ENCODE measurements around the gene SLC22A5. TPM values are rescaled to one million over a fixed set of nuclear protein-coding genes. Genes with fewer than 3 reads are reported as not detected.

Gene SLC22A5
- total RNA-seq, 1 donor from 2014 or later: 21.6 TPM

- Mint-ChIP-seq H3K4me3 (no peak overlapping the region), H3K36me3 (peaks cover 13% of the 10 kb centered on the region), H3K9me3 (no peaks in the 10 kb centered on the region), H3K27ac (peak overlapping the region; percentile 97), H3K4me1 (ENCODE audit: unreplicated experiment) (peaks cover 51% of the 10 kb centered on the region), H3K27me3 (no peaks in the 10 kb centered on the region)
- TF ChIP-seq, protein P1, sequence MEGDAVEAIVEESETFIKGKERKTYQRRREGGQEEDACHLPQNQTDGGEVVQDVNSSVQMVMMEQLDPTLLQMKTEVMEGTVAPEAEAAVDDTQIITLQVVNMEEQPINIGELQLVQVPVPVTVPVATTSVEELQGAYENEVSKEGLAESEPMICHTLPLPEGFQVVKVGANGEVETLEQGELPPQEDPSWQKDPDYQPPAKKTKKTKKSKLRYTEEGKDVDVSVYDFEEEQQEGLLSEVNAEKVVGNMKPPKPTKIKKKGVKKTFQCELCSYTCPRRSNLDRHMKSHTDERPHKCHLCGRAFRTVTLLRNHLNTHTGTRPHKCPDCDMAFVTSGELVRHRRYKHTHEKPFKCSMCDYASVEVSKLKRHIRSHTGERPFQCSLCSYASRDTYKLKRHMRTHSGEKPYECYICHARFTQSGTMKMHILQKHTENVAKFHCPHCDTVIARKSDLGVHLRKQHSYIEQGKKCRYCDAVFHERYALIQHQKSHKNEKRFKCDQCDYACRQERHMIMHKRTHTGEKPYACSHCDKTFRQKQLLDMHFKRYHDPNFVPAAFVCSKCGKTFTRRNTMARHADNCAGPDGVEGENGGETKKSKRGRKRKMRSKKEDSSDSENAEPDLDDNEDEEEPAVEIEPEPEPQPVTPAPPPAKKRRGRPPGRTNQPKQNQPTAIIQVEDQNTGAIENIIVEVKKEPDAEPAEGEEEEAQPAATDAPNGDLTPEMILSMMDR (conservative IDR thresholded peaks at IDR 0.05): no peak
- DNase-seq (ENCODE audit: extremely low spot score, unreplicated experiment): no peak
Measured at GRCh38 chr5:132389051-132389331, 19.5 kb downstream of the SLC22A5 start.

DNA sequence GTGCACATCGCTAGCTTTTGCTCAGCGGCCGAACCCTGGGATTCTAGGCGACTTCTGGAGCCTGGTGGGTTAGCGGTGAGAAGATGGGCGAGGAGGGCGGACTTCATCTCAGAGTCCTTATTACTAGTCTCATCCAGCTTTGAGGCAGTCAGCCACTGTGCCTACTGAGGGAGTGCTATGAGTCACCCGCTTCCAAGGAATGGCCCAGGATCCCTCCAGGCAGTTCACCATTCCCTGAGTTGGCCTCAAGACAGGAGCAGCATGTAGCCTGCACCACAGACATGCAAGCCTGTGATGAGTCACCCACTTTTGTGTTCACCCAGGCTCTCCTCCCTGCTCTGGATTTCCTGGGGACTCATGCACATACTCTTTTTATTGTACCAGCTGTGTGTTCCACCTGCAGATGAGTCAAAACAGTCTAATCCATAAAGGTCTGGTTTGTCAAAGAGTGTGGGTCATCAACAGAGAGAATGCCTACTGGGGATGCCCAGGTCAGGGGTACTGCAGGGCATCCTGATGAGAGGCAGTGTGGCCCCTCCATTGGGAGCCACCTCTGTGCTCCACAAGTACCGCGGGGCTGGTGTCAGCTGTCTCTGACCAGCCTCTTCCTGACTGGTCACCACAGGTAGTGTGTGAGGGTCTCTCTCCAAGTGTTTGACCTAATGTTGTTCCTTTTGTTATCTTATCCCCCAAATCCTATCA, 20.2 kb downstream of the SLC22A5 start:
- DNase-seq (ENCODE audit: extremely low spot score, unreplicated experiment): peak; percentile 42
- Mint-ChIP-seq H3K4me3 (no peak overlapping the region), H3K27me3 (no peaks in the 10 kb centered on the region), H3K9me3 (no peaks in the 10 kb centered on the region), H3K36me3 (peaks cover 19% of the 10 kb centered on the region), H3K27ac (peak overlapping the region; percentile 97), H3K4me1 (ENCODE audit: unreplicated experiment) (peaks cover 51% of the 10 kb centered on the region)
- TF ChIP-seq, protein P1 (conservative IDR thresholded peaks at IDR 0.05): no peak

- Mint-ChIP-seq H3K27ac (no peak overlapping the region), H3K36me3 (peaks cover 27% of the 10 kb centered on the region), H3K9me3 (no peaks in the 10 kb centered on the region), H3K4me3 (no peak overlapping the region), H3K27me3 (no peaks in the 10 kb centered on the region), H3K4me1 (ENCODE audit: unreplicated experiment) (peaks cover 43% of the 10 kb centered on the region)
- TF ChIP-seq, protein P1 (conservative IDR thresholded peaks at IDR 0.05): no peak
- no peak for DNase-seq (ENCODE audit: extremely low spot score, unreplicated experiment)
Measured at GRCh38 chr5:132391247-132391646, 21.7 kb downstream of the SLC22A5 start.

DNA sequence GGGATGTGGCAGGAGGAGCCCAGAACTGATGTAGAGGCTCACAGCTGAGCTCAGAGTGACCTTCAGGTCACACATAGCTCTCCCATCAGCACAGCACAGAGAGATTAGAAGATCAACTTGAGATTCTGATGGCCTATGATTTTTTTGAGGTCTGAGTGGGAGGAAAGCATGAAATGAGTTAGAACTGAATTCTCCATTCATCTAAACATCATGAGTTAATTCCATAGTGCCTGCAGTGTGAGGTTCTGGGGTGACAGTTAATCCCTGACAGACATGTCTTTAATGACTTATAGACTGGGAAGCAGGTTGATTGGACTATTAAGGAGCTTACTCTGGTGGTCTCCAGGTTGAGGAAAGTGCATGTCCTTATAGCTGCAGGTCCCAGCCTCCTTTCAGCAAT, 22.4 kb downstream of the SLC22A5 start:
- no peaks in the 10 kb centered on the region for H3K9me3 Mint-ChIP-seq
- no peak overlapping the region for H3K27ac Mint-ChIP-seq
- H3K4me1 Mint-ChIP-seq (ENCODE audit: unreplicated experiment): peaks cover 37% of the 10 kb centered on the region
- DNase-seq (ENCODE audit: extremely low spot score, unreplicated experiment): no peak
- H3K4me3 Mint-ChIP-seq: no peak overlapping the region
- peaks cover 27% of the 10 kb centered on the region for H3K36me3 Mint-ChIP-seq
- TF ChIP-seq, protein P1 (conservative IDR thresholded peaks at IDR 0.05): no peak
- H3K27me3 Mint-ChIP-seq: no peaks in the 10 kb centered on the region

DNA sequence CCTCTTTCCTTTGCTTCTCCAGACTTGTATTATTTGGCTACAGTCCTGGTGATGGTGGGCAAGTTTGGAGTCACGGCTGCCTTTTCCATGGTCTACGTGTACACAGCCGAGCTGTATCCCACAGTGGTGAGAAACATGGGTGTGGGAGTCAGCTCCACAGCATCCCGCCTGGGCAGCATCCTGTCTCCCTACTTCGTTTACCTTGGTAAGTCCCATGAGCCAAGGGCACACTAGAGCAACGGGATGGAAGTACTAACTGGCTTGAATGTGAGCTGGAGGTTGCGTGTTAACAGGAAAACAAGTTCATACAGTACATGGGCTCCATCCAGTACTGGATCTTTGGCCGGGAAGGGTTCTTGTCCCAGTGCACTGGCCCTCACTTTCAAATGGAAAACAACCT, 22.9 kb downstream of the SLC22A5 start:
- Mint-ChIP-seq H3K9me3 (no peaks in the 10 kb centered on the region), H3K4me3 (no peak overlapping the region), H3K4me1 (ENCODE audit: unreplicated experiment) (peaks cover 32% of the 10 kb centered on the region), H3K36me3 (peaks cover 27% of the 10 kb centered on the region), H3K27ac (no peak overlapping the region), H3K27me3 (no peaks in the 10 kb centered on the region)
- TF ChIP-seq, protein P1 (conservative IDR thresholded peaks at IDR 0.05): no peak
- DNase-seq (ENCODE audit: extremely low spot score, unreplicated experiment): peak; percentile 52
